Vagina (tissue), 2 donors: ENCODE results near the gene ANGPTL8.

ENCODE experiments used
- POLR2A ChIP-seq, 2 donors: fragments of 450-650 bp; IDR thresholded peaks; one replicate each; pipeline ENCODE4 v1.6.1; 2017; ENCODE audit warnings: antibody characterized with exemption in 2 of 2, mild to moderate bottlenecking in 2 of 2, moderate library complexity in 2 of 2
- POLR2AphosphoS5 ChIP-seq, 2 donors: sonication (generic); formaldehyde crosslinking; IDR thresholded peaks; one replicate each; pipeline ENCODE4 v1.9.0; 2017; ENCODE audit warnings: antibody characterized with exemption in 2 of 2, mild to moderate bottlenecking in 2 of 2, low read depth in 1 of 2; ENCODE audit not compliant: insufficient read depth in 1 of 2
- TF ChIP-seq, protein P1 (sequence below), 3 experiments: fragments of 450-650 bp in 2 of 3; fragments of 200-600 bp in 1 of 3; sonication (generic) in 1 of 3; IDR thresholded peaks; one replicate each; pipeline ENCODE4 v1.5.1; 2017 to 2019; ENCODE audit warnings: antibody characterized with exemption in 3 of 3, mild to moderate bottlenecking in 2 of 3, moderate library complexity in 2 of 3

GRCh38 chr19:11197291-11198174, 41.9 kb upstream of the ANGPTL8 start, which contains the start of gene KANK2:
- TF ChIP-seq, protein P1, sequence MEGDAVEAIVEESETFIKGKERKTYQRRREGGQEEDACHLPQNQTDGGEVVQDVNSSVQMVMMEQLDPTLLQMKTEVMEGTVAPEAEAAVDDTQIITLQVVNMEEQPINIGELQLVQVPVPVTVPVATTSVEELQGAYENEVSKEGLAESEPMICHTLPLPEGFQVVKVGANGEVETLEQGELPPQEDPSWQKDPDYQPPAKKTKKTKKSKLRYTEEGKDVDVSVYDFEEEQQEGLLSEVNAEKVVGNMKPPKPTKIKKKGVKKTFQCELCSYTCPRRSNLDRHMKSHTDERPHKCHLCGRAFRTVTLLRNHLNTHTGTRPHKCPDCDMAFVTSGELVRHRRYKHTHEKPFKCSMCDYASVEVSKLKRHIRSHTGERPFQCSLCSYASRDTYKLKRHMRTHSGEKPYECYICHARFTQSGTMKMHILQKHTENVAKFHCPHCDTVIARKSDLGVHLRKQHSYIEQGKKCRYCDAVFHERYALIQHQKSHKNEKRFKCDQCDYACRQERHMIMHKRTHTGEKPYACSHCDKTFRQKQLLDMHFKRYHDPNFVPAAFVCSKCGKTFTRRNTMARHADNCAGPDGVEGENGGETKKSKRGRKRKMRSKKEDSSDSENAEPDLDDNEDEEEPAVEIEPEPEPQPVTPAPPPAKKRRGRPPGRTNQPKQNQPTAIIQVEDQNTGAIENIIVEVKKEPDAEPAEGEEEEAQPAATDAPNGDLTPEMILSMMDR (IDR thresholded peaks at IDR 0.05), result peak in 1 of 3 experiments; percentile 22
- peak in 1 of 2 donors; percentile 94 for TF ChIP-seq POLR2A (IDR thresholded peaks at IDR 0.05)
- peak in 1 of 2 donors; percentile 79 for TF ChIP-seq POLR2AphosphoS5 (IDR thresholded peaks at IDR 0.05; ENCODE audit: insufficient read depth in 1 of 2, low read depth in 1 of 2)
